K562 (cell line): ENCODE measurements around the gene TGDS. TPM values are rescaled to one million over a fixed set of nuclear protein-coding genes. Genes with fewer than 3 reads are reported as not detected.

Experiments
- ATAC-seq: fragments of 200-7000 bp; cut with Tn5 transposase; 3 replicates; pipeline ENCODE4 v1.9.1; 2020; ENCODE audit warnings: moderate library complexity
- BruUV-seq: library from RNA; stranded (reverse); fragments of 400-500 nt; replicated peaks from 2 replicates; lab custom pipeline; 2021; lab: Mats Ljungman, UMichigan
- CTCF ChIA-PET: fragments of 300-600 bp; formaldehyde crosslinking; extraction: SDS; loops from one replicate; lab custom pipeline; 2021; ENCODE audit warnings: low intra/inter-chr PET ratio; lab: Yijun Ruan, JAX
- POLR2A ChIA-PET: fragments of 300-600, 350-650 bp; sonication (Branson Sonifier 250); formaldehyde crosslinking; extraction: SDS; loops from one replicate; lab custom pipeline; 2021; ENCODE audit warnings: antibody characterized with exemption, inconsistent platforms; lab: Yijun Ruan, JAX
- DNase-seq, 4 experiments: peaks; one replicate each; pipeline versions ENCODE4 v3.0.0 to v3.0.0-alpha.2; 2011 to 2018; ENCODE audit warnings: low spot score in 3 of 4, mixed read lengths in 3 of 4; ENCODE audit errors: extremely low read depth in 1 of 4
- FAIRE-seq: peaks from 2 replicates; lab custom pipeline; 2011; peaks lifted over from hg19 to GRCh38; lab: Jason Lieb, UNC
- H2AFZ ChIP-seq: 2 replicates; pipeline ENCODE4 v1.6.0; 2011; ENCODE audit warnings: low read depth, low read length, control low read depth, inconsistent platforms
- H3K27ac ChIP-seq: fragments of 200-600 bp; 3 replicates; pipeline ENCODE4 v1.8.0; 2011; ENCODE audit warnings: low read depth, mild to moderate bottlenecking, control low read depth, inconsistent platforms, low read length, moderate library complexity, mixed read lengths; ENCODE audit errors: extremely low read depth
- H3K27me3 ChIP-seq, 2 experiments: fragments of 300-600 bp in 1 of 2; 2 replicates in 1 of 2; 3 replicates in 1 of 2; pipeline versions ENCODE4 v1.6.0 to v1.8.0; 2011; ENCODE audit warnings: inconsistent platforms in 2 of 2, low read length in 2 of 2, mild to moderate bottlenecking in 1 of 2, mixed read lengths in 1 of 2, moderate library complexity in 1 of 2; ENCODE audit not compliant: control insufficient read depth in 2 of 2, insufficient read depth in 2 of 2
- H3K36me3 ChIP-seq: fragments of 300-600 bp; 3 replicates; pipeline ENCODE4 v1.8.0; 2011; ENCODE audit warnings: mild to moderate bottlenecking, low read length, inconsistent platforms; ENCODE audit not compliant: control insufficient read depth, insufficient read depth
- H3K4me1 ChIP-seq, 2 experiments: fragments of 200-600 bp in 1 of 2; replicated peaks in 1 of 2; 2 replicates in 1 of 2; 3 replicates in 1 of 2; pipeline versions ENCODE4 v1.5.1 to v1.8.0; 2011; ENCODE audit warnings: inconsistent platforms in 2 of 2, low read length in 2 of 2, mild to moderate bottlenecking in 1 of 2, mixed read lengths in 1 of 2, moderate library complexity in 1 of 2; ENCODE audit not compliant: control insufficient read depth in 2 of 2, insufficient read depth in 2 of 2
- H3K4me2 ChIP-seq: 2 replicates; pipeline ENCODE4 v1.6.1; 2011; ENCODE audit warnings: low read length, control low read depth, inconsistent platforms, mixed read lengths; ENCODE audit not compliant: insufficient read depth
- H3K4me3 ChIP-seq: fragments of 200-600 bp; sonication (generic), shearing (Covaris generic); 2 replicates; pipeline ENCODE4 v1.5.1; 2016; ENCODE audit warnings: control low read depth, inconsistent platforms
- H3K79me2 ChIP-seq: fragments of 200-600 bp; 3 replicates; pipeline ENCODE4 v1.8.0; 2011; ENCODE audit warnings: low read length, inconsistent platforms; ENCODE audit not compliant: control insufficient read depth, insufficient read depth
- H3K9ac ChIP-seq, 2 experiments: 2 replicates each; pipeline versions ENCODE4 v1.6.0 to v1.6.1; 2011; ENCODE audit warnings: low read depth in 2 of 2, low read length in 2 of 2, control low read depth in 1 of 2, inconsistent platforms in 1 of 2, mild to moderate bottlenecking in 1 of 2, mixed read lengths in 1 of 2; ENCODE audit not compliant: insufficient read depth in 1 of 2
- H3K9me1 ChIP-seq: one replicate; pipeline ENCODE4 v1.6.0; 2011; ENCODE audit warnings: inconsistent platforms, mild to moderate bottlenecking, low read length, moderate library complexity; ENCODE audit not compliant: control insufficient read depth, insufficient read depth
- H3K9me3 ChIP-seq: replicated peaks from 2 replicates; pipeline ENCODE4 v1.5.1; 2011; ENCODE audit warnings: low read depth, low read length, inconsistent platforms; ENCODE audit not compliant: control insufficient read depth, insufficient read depth
- H4K20me1 ChIP-seq: replicated peaks from 2 replicates; pipeline ENCODE4 v1.6.1; 2011; ENCODE audit warnings: low read length, inconsistent platforms, mixed read lengths; ENCODE audit not compliant: control insufficient read depth, insufficient read depth
- BACH1 ChIP-seq: fragments of 200-800 bp; sonication (Bioruptor generic); IDR thresholded peaks from 2 replicates; pipeline ENCODE4 v1.6.1; 2016; ENCODE audit warnings: missing genetic modification characterization, missing compliant biosample characterization
- CHD4 ChIP-seq: fragments of 200-600 bp; sonication (generic); IDR thresholded peaks from 3 replicates; pipeline ENCODE4 v1.6.1; 2012; ENCODE audit warnings: low read depth, mild to moderate bottlenecking, mixed read lengths, low read length, inconsistent platforms; ENCODE audit not compliant: insufficient read depth, insufficient replicate concordance, poor library complexity, severe bottlenecking
- DDX20 ChIP-seq: fragments of 450-650 bp; IDR thresholded peaks from 2 replicates; pipeline ENCODE4 v1.6.1; 2016; ENCODE audit warnings: missing genetic modification characterization, low read depth, mild to moderate bottlenecking, missing compliant biosample characterization, moderate library complexity
- POLR2AphosphoS5 ChIP-seq: IDR thresholded peaks from 2 replicates; pipeline ENCODE4 v1.6.1; 2011; ENCODE audit warnings: mild to moderate bottlenecking, low read depth, low read length, moderate library complexity; ENCODE audit not compliant: control insufficient read depth, insufficient read depth
- RNF2 ChIP-seq: sonication (generic); IDR thresholded peaks from 2 replicates; pipeline ENCODE4 v1.6.1; 2016
- ZC3H8 ChIP-seq: fragments of 450-650 bp; IDR thresholded peaks from 2 replicates; pipeline ENCODE4 v1.6.1; 2017
- ZFPM2 ChIP-seq: fragments of 250-450 bp; sonication (Bioruptor Pico); IDR thresholded peaks from 2 replicates; pipeline ENCODE4 v1.5.1; 2022; ENCODE audit warnings: mild to moderate bottlenecking
- WGBS: fragments of 100-300 bp; shearing (Covaris generic); methylation state at CpG from one replicate; pipeline ENCODE4 v1.1.6; 2016; ENCODE audit warnings: low coverage, mixed read lengths; ENCODE audit not compliant: insufficient coverage; ENCODE audit errors: missing lambda C conversion rate; 5-methylcytosine and 5-hydroxymethylcytosine counted together
- in situ Hi-C: fragments of 300-500 bp; cut with MboI; formaldehyde crosslinking; loops from 4 replicates; pipeline ENCODE4 v1.15.0; 2018; ENCODE audit warnings: inconsistent platforms, mixed read lengths
- intact Hi-C: fragments of 100-400 bp; cut with micrococcal nuclease; formaldehyde crosslinking; loops from 2 replicates; pipeline ENCODE4 v1.14.2; 2022
- polyA plus RNA-seq, 8 experiments: library from polyadenylated mRNA; depleted of rRNA in 4 of 8; stranded (reverse) in 5 of 8; unstranded in 3 of 8; fragments of >200 nt; fragmentation: Nextera tagmentation in 2 of 8; fragmentation: Illumina TruSeq in 1 of 8; extraction: Ambion mirVana in 2 of 8; extraction: Trizol in 1 of 8; gene quantifications; 2 replicates each; pipeline versions ENCODE4 v1.2.1 to v1.2.3, GENCODE V29; 2011 to 2014; ENCODE audit warnings: inconsistent platforms in 1 of 8, missing spikeins in 1 of 8
- total RNA-seq, 7 experiments: library from RNA; depleted of rRNA in 6 of 7; stranded (reverse); fragments of >200 nt in 6 of 7; fragmentation: Illumina TruSeq in 2 of 7; extraction: Trizol in 2 of 7; gene quantifications; 2 replicates each; pipeline versions ENCODE4 v1.2.1 to v1.2.3, GENCODE V29; 2011 to 2021; ENCODE audit warnings: low replicate concordance in 1 of 7
- TF ChIP-seq, protein P1 (sequence below), 2 experiments: fragments of 150-350 bp in 1 of 2; IDR thresholded peaks; 2 replicates each; pipeline ENCODE4 v1.6.1; 2012 to 2016; ENCODE audit warnings: low read depth in 2 of 2, low read length in 2 of 2, mild to moderate bottlenecking in 1 of 2, moderate library complexity in 1 of 2
- TF ChIP-seq, protein P2 (sequence below): fragments of 450-650 bp; formaldehyde crosslinking; IDR thresholded peaks from 2 replicates; pipeline ENCODE4 v1.4.0; 2022; ENCODE audit warnings: missing genetic modification characterization
- TF ChIP-seq, protein P3 (sequence below): IDR thresholded peaks from 2 replicates; pipeline ENCODE4 v1.6.1; 2011; ENCODE audit not compliant: insufficient read length; ENCODE audit errors: extremely low read depth

The TGDS gene
- total and polyA plus RNA-seq, 9 of the 15 experiments (the other 6 are each of a cell fraction or from before 2014, with no cell fraction given): 9.9 to 43.7 (median 21.4) TPM

DNA sequence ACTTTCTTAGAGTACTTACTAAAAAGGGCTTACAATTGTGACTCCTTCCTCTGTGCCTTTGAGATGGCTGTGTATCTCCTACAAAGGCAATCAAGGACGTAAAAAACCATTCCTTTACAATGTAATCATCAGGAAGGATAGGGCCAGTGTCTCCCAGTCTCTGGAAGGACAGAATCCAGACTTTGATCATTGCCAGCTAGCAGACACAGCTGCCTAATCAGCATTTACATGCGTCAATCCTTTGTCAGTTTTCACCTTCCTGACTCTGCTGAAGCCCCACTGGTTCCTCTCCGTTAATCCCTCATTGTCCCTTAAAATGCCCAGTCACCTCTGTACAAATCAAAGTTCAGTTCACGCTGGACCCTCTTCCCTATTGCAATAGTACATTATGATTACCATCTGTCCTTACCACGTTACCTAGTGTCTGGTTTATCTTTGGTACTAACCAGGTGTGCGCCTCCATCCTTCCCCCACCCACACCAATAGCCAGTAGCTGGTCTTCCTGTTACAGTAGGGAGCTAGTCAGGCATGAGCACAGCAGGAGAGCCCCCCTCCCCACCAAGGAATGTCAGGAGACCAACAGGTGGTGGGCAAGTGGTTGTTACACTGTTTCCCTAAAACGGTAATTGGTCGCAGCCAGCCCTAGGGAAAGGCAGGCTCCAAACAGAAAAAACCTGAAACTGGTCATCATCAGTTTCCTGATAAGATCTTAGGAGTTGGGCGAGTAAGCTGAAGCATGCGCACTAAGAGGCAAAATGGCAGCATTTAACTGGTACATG, 49.7 kb downstream of the TGDS start:
- 48% methylated on average over 10 of the region's 10 CpGs for WGBS

DNA sequence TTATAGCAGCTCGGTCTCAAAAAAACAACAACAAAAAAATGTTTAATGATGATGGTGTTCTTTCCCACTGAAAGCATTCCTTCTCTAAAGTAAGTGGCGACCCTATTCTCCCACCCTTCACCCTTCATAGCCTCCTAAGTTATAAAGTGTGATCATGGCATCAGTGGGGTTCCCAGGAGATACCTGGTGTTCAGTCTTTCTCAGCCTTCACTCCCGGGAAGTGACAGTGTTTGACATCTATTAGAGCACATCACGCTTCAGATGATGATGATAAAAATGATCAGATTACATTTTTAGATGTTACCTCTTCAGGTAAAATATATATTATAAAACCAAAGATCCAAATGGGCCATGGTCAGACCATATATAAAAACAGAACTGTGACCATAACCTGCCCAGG, 51.0 kb downstream of the TGDS start:
- 5% methylated on average over 4 of the region's 4 CpGs for WGBS
- no peak overlapping the region for H3K9ac ChIP-seq
- H3K27me3 ChIP-seq: no peaks in the 10 kb centered on the region; a peak in 1 of 5 replicates
- no peak overlapping the region for H3K4me3 ChIP-seq
- H3K79me2 ChIP-seq: no peaks in the 10 kb centered on the region
- no peak overlapping the region for H3K27ac ChIP-seq
- ChIA-PET CTCF (no interaction called here), POLR2A (no interaction called here)
- no peak for FAIRE-seq
- in situ Hi-C loops: no loop called here
- H4K20me1 ChIP-seq: no peaks in the 10 kb centered on the region
- no peak for DNase-seq
- H3K4me1 ChIP-seq: peaks cover 2 to 10% of the 10 kb centered on the region in 2 experiments; a peak in 3 of 5 replicates
- no peaks in the 10 kb centered on the region for H3K36me3 ChIP-seq
- H3K9me3 ChIP-seq: no peaks in the 10 kb centered on the region; the same call in none of the 2 replicates
- ATAC-seq: no peak
- no peak overlapping the region for H2AFZ ChIP-seq
- no peaks in the 10 kb centered on the region for H3K9me1 ChIP-seq
- no peak overlapping the region for H3K4me2 ChIP-seq
- no TSS peak for BruUV-seq
- intact Hi-C loops: no loop called here
- no peak for TF ChIP-seq DDX20 (tag)
- TF ChIP-seq, protein P1, sequence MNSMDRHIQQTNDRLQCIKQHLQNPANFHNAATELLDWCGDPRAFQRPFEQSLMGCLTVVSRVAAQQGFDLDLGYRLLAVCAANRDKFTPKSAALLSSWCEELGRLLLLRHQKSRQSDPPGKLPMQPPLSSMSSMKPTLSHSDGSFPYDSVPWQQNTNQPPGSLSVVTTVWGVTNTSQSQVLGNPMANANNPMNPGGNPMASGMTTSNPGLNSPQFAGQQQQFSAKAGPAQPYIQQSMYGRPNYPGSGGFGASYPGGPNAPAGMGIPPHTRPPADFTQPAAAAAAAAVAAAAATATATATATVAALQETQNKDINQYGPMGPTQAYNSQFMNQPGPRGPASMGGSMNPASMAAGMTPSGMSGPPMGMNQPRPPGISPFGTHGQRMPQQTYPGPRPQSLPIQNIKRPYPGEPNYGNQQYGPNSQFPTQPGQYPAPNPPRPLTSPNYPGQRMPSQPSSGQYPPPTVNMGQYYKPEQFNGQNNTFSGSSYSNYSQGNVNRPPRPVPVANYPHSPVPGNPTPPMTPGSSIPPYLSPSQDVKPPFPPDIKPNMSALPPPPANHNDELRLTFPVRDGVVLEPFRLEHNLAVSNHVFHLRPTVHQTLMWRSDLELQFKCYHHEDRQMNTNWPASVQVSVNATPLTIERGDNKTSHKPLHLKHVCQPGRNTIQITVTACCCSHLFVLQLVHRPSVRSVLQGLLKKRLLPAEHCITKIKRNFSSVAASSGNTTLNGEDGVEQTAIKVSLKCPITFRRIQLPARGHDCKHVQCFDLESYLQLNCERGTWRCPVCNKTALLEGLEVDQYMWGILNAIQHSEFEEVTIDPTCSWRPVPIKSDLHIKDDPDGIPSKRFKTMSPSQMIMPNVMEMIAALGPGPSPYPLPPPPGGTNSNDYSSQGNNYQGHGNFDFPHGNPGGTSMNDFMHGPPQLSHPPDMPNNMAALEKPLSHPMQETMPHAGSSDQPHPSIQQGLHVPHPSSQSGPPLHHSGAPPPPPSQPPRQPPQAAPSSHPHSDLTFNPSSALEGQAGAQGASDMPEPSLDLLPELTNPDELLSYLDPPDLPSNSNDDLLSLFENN (IDR thresholded peaks at IDR 0.05; ENCODE audit: low read depth in 2 of 2, low read length in 2 of 2): no peak
- no peak for TF ChIP-seq ZFPM2 (CRISPR knock-in tag)
- TF ChIP-seq, protein P2, sequence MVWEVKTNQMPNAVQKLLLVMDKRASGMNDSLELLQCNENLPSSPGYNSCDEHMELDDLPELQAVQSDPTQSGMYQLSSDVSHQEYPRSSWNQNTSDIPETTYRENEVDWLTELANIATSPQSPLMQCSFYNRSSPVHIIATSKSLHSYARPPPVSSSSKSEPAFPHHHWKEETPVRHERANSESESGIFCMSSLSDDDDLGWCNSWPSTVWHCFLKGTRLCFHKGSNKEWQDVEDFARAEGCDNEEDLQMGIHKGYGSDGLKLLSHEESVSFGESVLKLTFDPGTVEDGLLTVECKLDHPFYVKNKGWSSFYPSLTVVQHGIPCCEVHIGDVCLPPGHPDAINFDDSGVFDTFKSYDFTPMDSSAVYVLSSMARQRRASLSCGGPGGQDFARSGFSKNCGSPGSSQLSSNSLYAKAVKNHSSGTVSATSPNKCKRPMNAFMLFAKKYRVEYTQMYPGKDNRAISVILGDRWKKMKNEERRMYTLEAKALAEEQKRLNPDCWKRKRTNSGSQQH (CRISPR knock-in tag): no peak
- no peak for TF ChIP-seq ZC3H8
- TF ChIP-seq, protein P3, sequence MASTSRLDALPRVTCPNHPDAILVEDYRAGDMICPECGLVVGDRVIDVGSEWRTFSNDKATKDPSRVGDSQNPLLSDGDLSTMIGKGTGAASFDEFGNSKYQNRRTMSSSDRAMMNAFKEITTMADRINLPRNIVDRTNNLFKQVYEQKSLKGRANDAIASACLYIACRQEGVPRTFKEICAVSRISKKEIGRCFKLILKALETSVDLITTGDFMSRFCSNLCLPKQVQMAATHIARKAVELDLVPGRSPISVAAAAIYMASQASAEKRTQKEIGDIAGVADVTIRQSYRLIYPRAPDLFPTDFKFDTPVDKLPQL: no peak

More for the DNA sequence above, 49.7 kb downstream of the TGDS start:
- Histone ChIP-seq H3K79me2 (no peaks in the 10 kb centered on the region), H3K4me3 (no peak overlapping the region), H4K20me1 (no peaks in the 10 kb centered on the region), H3K27me3 (no peaks in the 10 kb centered on the region; a peak in 1 of 5 replicates), H3K27ac (no peak overlapping the region), H3K36me3 (no peaks in the 10 kb centered on the region), H3K4me1 (peaks cover 2 to 12% of the 10 kb centered on the region in 2 experiments; a peak in 3 of 5 replicates), H2AFZ (no peak overlapping the region), H3K9me1 (no peaks in the 10 kb centered on the region), H3K9me3 (no peaks in the 10 kb centered on the region; the same call in none of the 2 replicates), H3K9ac (no peak overlapping the region), H3K4me2 (no peak overlapping the region)
- in situ Hi-C loops (no loop called here), intact Hi-C loops (no loop called here)
- no TSS peak for BruUV-seq
- FAIRE-seq (no peak), DNase-seq (no peak), ATAC-seq (no peak)
- POLR2A ChIA-PET: no interaction called here
- CTCF ChIA-PET: no interaction called here
- TF ChIP-seq BACH1 (tag): no peak
- TF ChIP-seq RNF2: no peak
- no peak for TF ChIP-seq CHD4
- TF ChIP-seq POLR2AphosphoS5: no peak
